K562 (cell line): ENCODE measurements around the gene C4orf46. TPM values are rescaled to one million over a fixed set of nuclear protein-coding genes. Genes with fewer than 3 reads are reported as not detected.

Source experiments
- BRD9 ChIP-seq: fragments of 450-650 bp; IDR thresholded peaks from 2 replicates; pipeline ENCODE4 v1.6.1; 2018; ENCODE audit warnings: low read depth; ENCODE audit not compliant: partially characterized antibody
- E2F3 ChIP-seq: fragments of 250-450 bp; sonication (Bioruptor Pico); IDR thresholded peaks from 2 replicates; pipeline ENCODE4 v1.4.0; 2020; ENCODE audit warnings: mild to moderate bottlenecking
- GABPA ChIP-seq: fragments of 200-800 bp; sonication (Bioruptor generic); conservative IDR thresholded peaks from 2 replicates; pipeline ENCODE4 v1.6.1; 2016; ENCODE audit warnings: low read depth, missing genetic modification characterization, missing compliant biosample characterization
- MAFK ChIP-seq: IDR thresholded peaks from 2 replicates; pipeline ENCODE4 v1.6.1; 2011; ENCODE audit warnings: low read length, improper control_type of control experiment
- MAZ ChIP-seq, 2 experiments: fragments of 450-650 bp in 1 of 2; sonication (generic) in 1 of 2; formaldehyde crosslinking; IDR thresholded peaks in 1 of 2; conservative IDR thresholded peaks in 1 of 2; 2 replicates each; pipeline versions ENCODE4 v1.4.0 to v1.5.0; 2020; ENCODE audit warnings: mild to moderate bottlenecking in 1 of 2, missing genetic modification reagents in 1 of 2
- MYNN ChIP-seq, 2 experiments: sonication (generic); formaldehyde crosslinking in 1 of 2; IDR thresholded peaks; 2 replicates each; pipeline versions ENCODE4 v1.5.0 to v1.6.1; 2016 to 2020; ENCODE audit warnings: antibody characterized with exemption in 1 of 2, missing genetic modification reagents in 1 of 2
- NFIC ChIP-seq: fragments of 450-650 bp; IDR thresholded peaks from 2 replicates; pipeline ENCODE4 v1.6.1; 2017; ENCODE audit warnings: mild to moderate bottlenecking, inconsistent platforms
- NR3C1 ChIP-seq: sonication (generic); formaldehyde crosslinking; IDR thresholded peaks from 2 replicates; pipeline ENCODE4 v1.8.1; 2022; ENCODE audit warnings: missing genetic modification reagents
- SMARCB1 ChIP-seq: IDR thresholded peaks from 2 replicates; pipeline ENCODE4 v1.6.1; 2011; ENCODE audit warnings: improper control_type of control experiment, low read depth; ENCODE audit not compliant: insufficient read length
- SOX6 ChIP-seq: fragments of 450-650 bp; IDR thresholded peaks from 2 replicates; pipeline ENCODE4 v1.6.1; 2014; ENCODE audit warnings: mild to moderate bottlenecking
- ZBTB11 ChIP-seq, 3 experiments: fragments of 200-800 bp in 1 of 3; fragments of 250-450 bp in 1 of 3; fragments of 450-650 bp in 1 of 3; sonication (Bioruptor Pico) in 1 of 3; sonication (Bioruptor generic) in 1 of 3; formaldehyde crosslinking in 1 of 3; IDR thresholded peaks; 2 replicates each; pipeline versions ENCODE4 v1.6.1 to v1.8.0; 2016 to 2022; ENCODE audit warnings: mild to moderate bottlenecking in 2 of 3, missing genetic modification characterization in 2 of 3, missing compliant biosample characterization in 1 of 3, moderate library complexity in 1 of 3
- ZBTB17 ChIP-seq: fragments of 450-650 bp; formaldehyde crosslinking; IDR thresholded peaks from 2 replicates; pipeline ENCODE4 v1.4.0; 2020; ENCODE audit warnings: mild to moderate bottlenecking
- ZBTB2 ChIP-seq: fragments of 450-650 bp; IDR thresholded peaks from 2 replicates; pipeline ENCODE4 v1.6.1; 2016; ENCODE audit warnings: antibody characterized with exemption
- ZBTB8A ChIP-seq: fragments of 450-650 bp; IDR thresholded peaks from 2 replicates; pipeline ENCODE4 v1.6.1; 2018; ENCODE audit warnings: mild to moderate bottlenecking, moderate library complexity; ENCODE audit not compliant: partially characterized antibody
- ZNF311 ChIP-seq: fragments of 250-450 bp; sonication (Bioruptor Pico); IDR thresholded peaks from 2 replicates; pipeline ENCODE4 v1.4.0; 2020; ENCODE audit warnings: mild to moderate bottlenecking, moderate library complexity
- ZNF518B ChIP-seq: fragments of 250-450 bp; sonication (Bioruptor Pico); IDR thresholded peaks from 2 replicates; pipeline ENCODE4 v1.5.0; 2021; ENCODE audit warnings: mild to moderate bottlenecking, moderate library complexity
- ZSCAN29 ChIP-seq: fragments of 450-650 bp; IDR thresholded peaks from 2 replicates; pipeline ENCODE4 v1.6.1; 2017
- polyA plus RNA-seq, 8 experiments: library from polyadenylated mRNA; depleted of rRNA in 4 of 8; stranded (reverse) in 5 of 8; unstranded in 3 of 8; fragments of >200 nt; fragmentation: Nextera tagmentation in 2 of 8; fragmentation: Illumina TruSeq in 1 of 8; extraction: Ambion mirVana in 2 of 8; extraction: Trizol in 1 of 8; gene quantifications; 2 replicates each; pipeline versions ENCODE4 v1.2.1 to v1.2.3, GENCODE V29; 2011 to 2014; ENCODE audit warnings: inconsistent platforms in 1 of 8, missing spikeins in 1 of 8
- total RNA-seq, 7 experiments: library from RNA; depleted of rRNA in 6 of 7; stranded (reverse); fragments of >200 nt in 6 of 7; fragmentation: Illumina TruSeq in 2 of 7; extraction: Trizol in 2 of 7; gene quantifications; 2 replicates each; pipeline versions ENCODE4 v1.2.1 to v1.2.3, GENCODE V29; 2011 to 2021; ENCODE audit warnings: low replicate concordance in 1 of 7

The C4orf46 gene
- total and polyA plus RNA-seq, 9 of the 15 experiments (the other 6 are each of a cell fraction or from before 2014, with no cell fraction given): 9.7 to 24.4 (median 17.0) TPM

- TF ChIP-seq GABPA (tag): peak; percentile 92
- peak; percentile 96 for TF ChIP-seq ZBTB2
- peak; percentile 75; the same call in 1 of the 2 replicates for TF ChIP-seq SOX6
- TF ChIP-seq NR3C1 (CRISPR knock-in tag): no peak
- peak; percentile 61 for TF ChIP-seq BRD9
- TF ChIP-seq ZBTB8A: no peak
- TF ChIP-seq MAFK: no peak
- TF ChIP-seq ZBTB17 (CRISPR knock-in tag): no peak
- peak in 1 of 2 experiments; percentile 79; a peak in 3 of 4 replicates for TF ChIP-seq MAZ (CRISPR knock-in tag; conservative IDR thresholded peaks at IDR 0.05 in 1 of 2, IDR thresholded peaks at IDR 0.05 in 1 of 2)
- no peak for TF ChIP-seq ZSCAN29
- TF ChIP-seq NFIC: peak; percentile 24; the same call in 1 of the 2 replicates
- TF ChIP-seq SMARCB1: no peak
- no peak for TF ChIP-seq E2F3 (CRISPR knock-in tag)
- peak in 1 of 3 experiments; percentile 81; a peak in 2 of 6 replicates for TF ChIP-seq ZBTB11 (CRISPR knock-in tag; IDR thresholded peaks at IDR 0.05)
- TF ChIP-seq MYNN (IDR thresholded peaks at IDR 0.05): no peak
- no peak for TF ChIP-seq MYNN (CRISPR knock-in tag; IDR thresholded peaks at IDR 0.05)
- no peak for TF ChIP-seq ZNF311 (CRISPR knock-in tag)
- no peak for TF ChIP-seq ZNF518B (CRISPR knock-in tag)
Observed at GRCh38 chr4:158671915-158672806, 474 bp upstream of the C4orf46 start, which contains the start of gene ETFDH (continued).
